Measurements from ENCODE around the gene CAPRIN1.
"Not testable (repeated sequence)": the region's sequence is repeated elsewhere in the genome, so short reads cannot be mapped to it uniquely, and the experiment has no call there.

Gene CAPRIN1

GRCh38 chr11:34052036-34052607 lies 591 bp downstream of the CAPRIN1 start:
- Histone ChIP-seq H3K4me2 (ENCODE audit: low read length) (peak overlapping the region; percentile 87), H2AFZ (ENCODE audit: low read depth, low read length) (peak overlapping the region; percentile 8; the same call in 1 of the 2 replicates), H3K36me3 (replicated peaks; ENCODE audit: low read depth, low read length) (peaks cover 38% of the 10 kb centered on the region), H3K79me2 (ENCODE audit: low read length) (peaks cover 50% of the 10 kb centered on the region), H3K4me1 (ENCODE audit: low read length) (peaks cover 39% of the 10 kb centered on the region), H4K20me1 (ENCODE audit: insufficient read depth, low read length) (peaks cover 27% of the 10 kb centered on the region), H3K9ac (ENCODE audit: low read length) (peak overlapping the region; percentile 100), H3K9me3 (ENCODE audit: insufficient read depth, low read length) (no peaks in the 10 kb centered on the region), H3K27me3 (ENCODE audit: low read depth, low read length) (no peaks in the 10 kb centered on the region), H3K27ac (ENCODE audit: low read length) (peak overlapping the region; percentile 97), H3K4me3 (ENCODE audit: low read length) (peak overlapping the region; percentile 96)
- TF ChIP-seq CTCF (IDR thresholded peaks at IDR 0.05; ENCODE audit: low read depth, low read length) (no peak), EZH2phosphoT487 (IDR thresholded peaks at IDR 0.05; ENCODE audit: low read depth) (no peak)

GRCh38 chr11:34052608-34053160 lies 1.2 kb downstream of the CAPRIN1 start:
- peak overlapping the region; percentile 8; the same call in 1 of the 2 replicates for H2AFZ ChIP-seq (ENCODE audit: low read depth, low read length)
- peaks cover 42% of the 10 kb centered on the region for H3K4me1 ChIP-seq (ENCODE audit: low read length)
- peak overlapping the region; percentile 87 for H3K4me2 ChIP-seq (ENCODE audit: low read length)
- peaks cover 41% of the 10 kb centered on the region for H3K36me3 ChIP-seq (replicated peaks; ENCODE audit: low read depth, low read length)
- no peak for TF ChIP-seq EZH2phosphoT487 (IDR thresholded peaks at IDR 0.05; ENCODE audit: low read depth)
- TF ChIP-seq CTCF (IDR thresholded peaks at IDR 0.05; ENCODE audit: low read depth, low read length), result no peak
- H3K9me3 ChIP-seq (ENCODE audit: insufficient read depth, low read length), result no peaks in the 10 kb centered on the region
- peaks cover 31% of the 10 kb centered on the region for H4K20me1 ChIP-seq (ENCODE audit: insufficient read depth, low read length)
- H3K9ac ChIP-seq (ENCODE audit: low read length), result peak overlapping the region; percentile 100
- H3K27me3 ChIP-seq (ENCODE audit: low read depth, low read length), result no peaks in the 10 kb centered on the region
- H3K27ac ChIP-seq (ENCODE audit: low read length), result peak overlapping the region; percentile 97
- peaks cover 56% of the 10 kb centered on the region for H3K79me2 ChIP-seq (ENCODE audit: low read length)
- H3K4me3 ChIP-seq (ENCODE audit: low read length), result peak overlapping the region; percentile 96

- Histone ChIP-seq H3K9ac (ENCODE audit: low read length) (peak overlapping the region; percentile 100), H3K4me1 (ENCODE audit: low read length) (peaks cover 42% of the 10 kb centered on the region), H3K4me3 (ENCODE audit: low read length) (peak overlapping the region; percentile 96), H3K36me3 (replicated peaks; ENCODE audit: low read depth, low read length) (peaks cover 41% of the 10 kb centered on the region), H3K79me2 (ENCODE audit: low read length) (peaks cover 61% of the 10 kb centered on the region), H3K4me2 (ENCODE audit: low read length) (peak overlapping the region; percentile 87), H3K27ac (ENCODE audit: low read length) (peak overlapping the region; percentile 97), H3K27me3 (ENCODE audit: low read depth, low read length) (no peaks in the 10 kb centered on the region), H3K9me3 (ENCODE audit: insufficient read depth, low read length) (no peaks in the 10 kb centered on the region), H4K20me1 (ENCODE audit: insufficient read depth, low read length) (peaks cover 36% of the 10 kb centered on the region), H2AFZ (ENCODE audit: low read depth, low read length) (no peak overlapping the region)
- TF ChIP-seq CTCF (IDR thresholded peaks at IDR 0.05; ENCODE audit: low read depth, low read length) (no peak), EZH2phosphoT487 (IDR thresholded peaks at IDR 0.05; ENCODE audit: low read depth) (no peak)
These were observed 1.7 kb downstream of the CAPRIN1 start for GRCh38 chr11:34053161-34053686.

GRCh38 chr11:34054351-34054750 lies 2.8 kb downstream of the CAPRIN1 start:
- H3K9ac ChIP-seq (ENCODE audit: low read length); H3K9me3 ChIP-seq (ENCODE audit: insufficient read depth, low read length); H3K27ac ChIP-seq (ENCODE audit: low read length); H3K27me3 ChIP-seq (ENCODE audit: low read depth, low read length); H2AFZ ChIP-seq (ENCODE audit: low read depth, low read length): not testable (repeated sequence)
- H3K4me1 ChIP-seq (ENCODE audit: low read length), result peaks cover 42% of the 10 kb centered on the region
- H3K36me3 ChIP-seq (replicated peaks; ENCODE audit: low read depth, low read length), result peaks cover 44% of the 10 kb centered on the region
- H3K4me2 ChIP-seq (ENCODE audit: low read length), result peak overlapping the region; percentile 87
- H3K4me3 ChIP-seq (ENCODE audit: low read length), result peak overlapping the region; percentile 96
- peaks cover 47% of the 10 kb centered on the region for H4K20me1 ChIP-seq (ENCODE audit: insufficient read depth, low read length)
- H3K79me2 ChIP-seq (ENCODE audit: low read length), result peaks cover 73% of the 10 kb centered on the region

Data from OCI-LY3 (cell line).